Neural cell (in vitro differentiated cells): Measurements from ENCODE around the gene EPHA5. TPM values are rescaled to one million over a fixed set of nuclear protein-coding genes. Genes with fewer than 3 reads are reported as not detected.

Experiments
- H2AFZ ChIP-seq: fragments of 200-600, 300-800 bp; sonication (generic), shearing (Covaris generic); 2 replicates; pipeline ENCODE4 v1.6.0; 2014; ENCODE audit warnings: low read depth, mild to moderate bottlenecking, antibody characterized with exemption, low read length, moderate library complexity
- H3F3A ChIP-seq: fragments of 200-600 bp; shearing (Covaris generic); 2 replicates; pipeline ENCODE4 v1.6.1; 2016; ENCODE audit warnings: mild to moderate bottlenecking, moderate library complexity, mixed read lengths, antibody characterized with exemption, low read length; ENCODE audit not compliant: insufficient read depth, poor library complexity, severe bottlenecking
- H3K27ac ChIP-seq: fragments of 200-600, 300-800 bp; sonication (generic), shearing (Covaris generic); 2 replicates; pipeline ENCODE4 v1.5.1; 2014; ENCODE audit warnings: mild to moderate bottlenecking, low read length, moderate library complexity
- H3K27me3 ChIP-seq: fragments of 300-800, 200-600 bp; sonication (generic), shearing (Covaris generic); 2 replicates; pipeline ENCODE4 v1.6.0; 2014; ENCODE audit warnings: mild to moderate bottlenecking, low read depth, low read length, moderate library complexity; ENCODE audit not compliant: insufficient read depth
- H3K36me3 ChIP-seq: fragments of 300-800, 200-600 bp; sonication (generic), shearing (Covaris generic); 2 replicates; pipeline ENCODE4 v1.5.1; 2014; ENCODE audit warnings: mild to moderate bottlenecking, antibody characterized with exemption, low read length, moderate library complexity; ENCODE audit not compliant: insufficient read depth
- H3K4me2 ChIP-seq: fragments of 300-800, 200-600 bp; sonication (generic), shearing (Covaris generic); 2 replicates; pipeline ENCODE4 v1.6.0; 2014; ENCODE audit warnings: mild to moderate bottlenecking, low read length
- H3K4me3 ChIP-seq: fragments of 300-800, 200-600 bp; sonication (generic), shearing (Covaris generic); 2 replicates; pipeline ENCODE4 v1.5.1; 2014; ENCODE audit warnings: mild to moderate bottlenecking, low read length, moderate library complexity
- H3K79me2 ChIP-seq: fragments of 200-600 bp; shearing (Covaris generic); replicated peaks from 2 replicates; pipeline ENCODE4 v1.6.0; 2014; ENCODE audit warnings: mild to moderate bottlenecking, low read length, moderate library complexity; ENCODE audit not compliant: insufficient read depth
- H3K9ac ChIP-seq: fragments of 300-800, 200-600 bp; sonication (generic), shearing (Covaris generic); 2 replicates; pipeline ENCODE4 v1.6.1; 2016; ENCODE audit warnings: mild to moderate bottlenecking, low read length, mixed read lengths
- H3K9me2 ChIP-seq: fragments of 200-600 bp; shearing (Covaris generic); 2 replicates; pipeline ENCODE4 v1.6.1; 2016; ENCODE audit warnings: mild to moderate bottlenecking, low read length, mixed read lengths; ENCODE audit not compliant: insufficient read depth
- H3K9me3 ChIP-seq: fragments of 200-600, 300-800 bp; sonication (generic), shearing (Covaris generic); 2 replicates; pipeline ENCODE4 v1.6.1; 2016; ENCODE audit warnings: mild to moderate bottlenecking, mixed run types, low read length, moderate library complexity, mixed read lengths
- H4K20me1 ChIP-seq: fragments of 200-600 bp; shearing (Covaris generic); 2 replicates; pipeline ENCODE4 v1.6.1; 2016; ENCODE audit warnings: mild to moderate bottlenecking, mixed run types; ENCODE audit not compliant: insufficient read depth
- EP300 ChIP-seq: fragments of 450-650 bp; conservative IDR thresholded peaks from 2 replicates; pipeline ENCODE4 v1.6.1; 2014; ENCODE audit warnings: antibody characterized with exemption, mild to moderate bottlenecking, moderate library complexity; ENCODE audit not compliant: poor library complexity, severe bottlenecking
- EZH2 ChIP-seq: fragments of 200-600, 300-800 bp; shearing (Covaris generic), sonication (generic); IDR thresholded peaks from 2 replicates; pipeline ENCODE4 v1.6.1; 2014; ENCODE audit warnings: antibody characterized with exemption, low read length, borderline replicate concordance, mild to moderate bottlenecking; ENCODE audit not compliant: insufficient read depth, poor library complexity, severe bottlenecking
- MXI1 ChIP-seq: fragments of 450-650 bp; conservative IDR thresholded peaks from 2 replicates; pipeline ENCODE4 v1.6.1; 2014; ENCODE audit warnings: antibody characterized with exemption, mild to moderate bottlenecking; ENCODE audit not compliant: poor library complexity, severe bottlenecking
- POLR2AphosphoS5 ChIP-seq: IDR thresholded peaks from 2 replicates; pipeline ENCODE4 v1.6.1; 2012
- RAD21 ChIP-seq: fragments of 450-650 bp; conservative IDR thresholded peaks from 2 replicates; pipeline ENCODE4 v1.6.1; 2014; ENCODE audit warnings: antibody characterized with exemption, mild to moderate bottlenecking, moderate library complexity
- SMC3 ChIP-seq: fragments of 450-650 bp; conservative IDR thresholded peaks from 2 replicates; pipeline ENCODE4 v1.6.1; 2014; ENCODE audit warnings: antibody characterized with exemption, mild to moderate bottlenecking, moderate library complexity; ENCODE audit not compliant: poor library complexity
- TAF1 ChIP-seq: IDR thresholded peaks from 2 replicates; pipeline ENCODE4 v1.6.1; 2012; ENCODE audit warnings: low read depth
- polyA plus RNA-seq: library from polyadenylated mRNA; depleted of rRNA; stranded (reverse); fragments of >200 nt; gene quantifications from 2 replicates; pipeline ENCODE4 v1.2.3, GENCODE V29; 2014
- TF ChIP-seq, protein P1 (sequence below): IDR thresholded peaks from 2 replicates; pipeline ENCODE4 v1.6.1; 2012; ENCODE audit warnings: borderline replicate concordance
- TF ChIP-seq, protein P2 (sequence below): fragments of 450-650 bp; IDR thresholded peaks from 2 replicates; pipeline ENCODE4 v1.5.1; 2014; ENCODE audit warnings: antibody characterized with exemption, mild to moderate bottlenecking, moderate library complexity; ENCODE audit not compliant: poor library complexity, severe bottlenecking

Gene EPHA5
- polyA plus RNA-seq, 1 donor from 2014 or later: 4.3 TPM

- no peaks in the 10 kb centered on the region for H3K9me2 ChIP-seq
- no peaks in the 10 kb centered on the region for H3K27me3 ChIP-seq
- H3F3A ChIP-seq: no peaks in the 10 kb centered on the region
- no peak overlapping the region for H3K9ac ChIP-seq
- H3K36me3 ChIP-seq: no peaks in the 10 kb centered on the region
- no peak overlapping the region for H3K4me3 ChIP-seq
- H4K20me1 ChIP-seq: no peaks in the 10 kb centered on the region
- no peak overlapping the region for H3K27ac ChIP-seq
- H3K9me3 ChIP-seq: no peaks in the 10 kb centered on the region
- no peak overlapping the region for H2AFZ ChIP-seq
- no peak overlapping the region for H3K4me2 ChIP-seq
- no peaks in the 10 kb centered on the region for H3K79me2 ChIP-seq
- TF ChIP-seq MXI1 (no peak), POLR2AphosphoS5 (no peak), SMC3 (no peak), EZH2 (no peak), EP300 (no peak), RAD21 (no peak), TAF1 (no peak)
- TF ChIP-seq, protein P1, sequence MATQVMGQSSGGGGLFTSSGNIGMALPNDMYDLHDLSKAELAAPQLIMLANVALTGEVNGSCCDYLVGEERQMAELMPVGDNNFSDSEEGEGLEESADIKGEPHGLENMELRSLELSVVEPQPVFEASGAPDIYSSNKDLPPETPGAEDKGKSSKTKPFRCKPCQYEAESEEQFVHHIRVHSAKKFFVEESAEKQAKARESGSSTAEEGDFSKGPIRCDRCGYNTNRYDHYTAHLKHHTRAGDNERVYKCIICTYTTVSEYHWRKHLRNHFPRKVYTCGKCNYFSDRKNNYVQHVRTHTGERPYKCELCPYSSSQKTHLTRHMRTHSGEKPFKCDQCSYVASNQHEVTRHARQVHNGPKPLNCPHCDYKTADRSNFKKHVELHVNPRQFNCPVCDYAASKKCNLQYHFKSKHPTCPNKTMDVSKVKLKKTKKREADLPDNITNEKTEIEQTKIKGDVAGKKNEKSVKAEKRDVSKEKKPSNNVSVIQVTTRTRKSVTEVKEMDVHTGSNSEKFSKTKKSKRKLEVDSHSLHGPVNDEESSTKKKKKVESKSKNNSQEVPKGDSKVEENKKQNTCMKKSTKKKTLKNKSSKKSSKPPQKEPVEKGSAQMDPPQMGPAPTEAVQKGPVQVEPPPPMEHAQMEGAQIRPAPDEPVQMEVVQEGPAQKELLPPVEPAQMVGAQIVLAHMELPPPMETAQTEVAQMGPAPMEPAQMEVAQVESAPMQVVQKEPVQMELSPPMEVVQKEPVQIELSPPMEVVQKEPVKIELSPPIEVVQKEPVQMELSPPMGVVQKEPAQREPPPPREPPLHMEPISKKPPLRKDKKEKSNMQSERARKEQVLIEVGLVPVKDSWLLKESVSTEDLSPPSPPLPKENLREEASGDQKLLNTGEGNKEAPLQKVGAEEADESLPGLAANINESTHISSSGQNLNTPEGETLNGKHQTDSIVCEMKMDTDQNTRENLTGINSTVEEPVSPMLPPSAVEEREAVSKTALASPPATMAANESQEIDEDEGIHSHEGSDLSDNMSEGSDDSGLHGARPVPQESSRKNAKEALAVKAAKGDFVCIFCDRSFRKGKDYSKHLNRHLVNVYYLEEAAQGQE: no peak
- TF ChIP-seq, protein P2, sequence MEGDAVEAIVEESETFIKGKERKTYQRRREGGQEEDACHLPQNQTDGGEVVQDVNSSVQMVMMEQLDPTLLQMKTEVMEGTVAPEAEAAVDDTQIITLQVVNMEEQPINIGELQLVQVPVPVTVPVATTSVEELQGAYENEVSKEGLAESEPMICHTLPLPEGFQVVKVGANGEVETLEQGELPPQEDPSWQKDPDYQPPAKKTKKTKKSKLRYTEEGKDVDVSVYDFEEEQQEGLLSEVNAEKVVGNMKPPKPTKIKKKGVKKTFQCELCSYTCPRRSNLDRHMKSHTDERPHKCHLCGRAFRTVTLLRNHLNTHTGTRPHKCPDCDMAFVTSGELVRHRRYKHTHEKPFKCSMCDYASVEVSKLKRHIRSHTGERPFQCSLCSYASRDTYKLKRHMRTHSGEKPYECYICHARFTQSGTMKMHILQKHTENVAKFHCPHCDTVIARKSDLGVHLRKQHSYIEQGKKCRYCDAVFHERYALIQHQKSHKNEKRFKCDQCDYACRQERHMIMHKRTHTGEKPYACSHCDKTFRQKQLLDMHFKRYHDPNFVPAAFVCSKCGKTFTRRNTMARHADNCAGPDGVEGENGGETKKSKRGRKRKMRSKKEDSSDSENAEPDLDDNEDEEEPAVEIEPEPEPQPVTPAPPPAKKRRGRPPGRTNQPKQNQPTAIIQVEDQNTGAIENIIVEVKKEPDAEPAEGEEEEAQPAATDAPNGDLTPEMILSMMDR: no peak
Measured at GRCh38 chr4:65510976-65511375, 159.3 kb downstream of the EPHA5 start.

DNA sequence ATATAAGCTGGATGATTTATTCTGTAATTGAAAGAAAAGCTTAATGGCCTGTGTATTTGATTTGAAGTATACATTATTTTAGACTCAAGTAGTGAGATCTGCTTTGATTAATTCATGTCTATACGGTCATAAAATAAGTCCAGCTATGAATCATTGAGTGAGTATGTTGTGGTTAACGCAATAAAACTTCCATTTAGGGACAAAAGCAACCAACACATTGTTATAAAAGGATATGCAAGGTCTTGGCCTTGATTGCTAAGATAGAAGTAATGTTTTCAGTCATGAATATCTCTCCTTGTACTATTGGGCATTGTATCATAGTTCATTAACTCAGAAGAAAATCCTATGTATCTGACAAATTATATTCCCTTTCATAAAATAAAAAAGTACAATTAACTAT, 162.1 kb downstream of the EPHA5 start:
- H3K4me3 ChIP-seq: no peak overlapping the region
- no peaks in the 10 kb centered on the region for H3K79me2 ChIP-seq
- no peak overlapping the region for H3K27ac ChIP-seq
- no peaks in the 10 kb centered on the region for H3F3A ChIP-seq
- H3K9ac ChIP-seq: no peak overlapping the region
- no peaks in the 10 kb centered on the region for H3K9me2 ChIP-seq
- no peaks in the 10 kb centered on the region for H4K20me1 ChIP-seq
- H3K4me2 ChIP-seq: no peak overlapping the region
- no peak overlapping the region for H2AFZ ChIP-seq
- H3K9me3 ChIP-seq: no peaks in the 10 kb centered on the region
- TF ChIP-seq, protein P2: no peak
- TF ChIP-seq EP300: no peak
- TF ChIP-seq TAF1: no peak
- TF ChIP-seq EZH2: no peak
- TF ChIP-seq RAD21: no peak
- TF ChIP-seq MXI1: no peak
- TF ChIP-seq POLR2AphosphoS5: no peak
- no peak for TF ChIP-seq SMC3
- TF ChIP-seq, protein P1: no peak
- H3K27me3 ChIP-seq: no peaks in the 10 kb centered on the region
- no peaks in the 10 kb centered on the region for H3K36me3 ChIP-seq
